Stimulated activated CD4-positive, alpha-beta T cell treated with anti-CD3 and anti-CD28 coated beads, Interleukin-12 subunit alpha, Interleukin-12 subunit beta, amount 100 ng/mL, for 48 hours (primary cell): ENCODE data around the gene SCCPDH.
"Not testable (repeated sequence)": the region's sequence is repeated elsewhere in the genome, so short reads cannot be mapped to it uniquely, and the experiment has no call there.

ENCODE experiments used
- DNase-seq, 3 donors: peaks; one replicate each; pipeline ENCODE4 v3.0.0-alpha.2; 2020; ENCODE audit warnings: low read depth in 2 of 3, low spot score in 1 of 3

The SCCPDH gene

DNA sequence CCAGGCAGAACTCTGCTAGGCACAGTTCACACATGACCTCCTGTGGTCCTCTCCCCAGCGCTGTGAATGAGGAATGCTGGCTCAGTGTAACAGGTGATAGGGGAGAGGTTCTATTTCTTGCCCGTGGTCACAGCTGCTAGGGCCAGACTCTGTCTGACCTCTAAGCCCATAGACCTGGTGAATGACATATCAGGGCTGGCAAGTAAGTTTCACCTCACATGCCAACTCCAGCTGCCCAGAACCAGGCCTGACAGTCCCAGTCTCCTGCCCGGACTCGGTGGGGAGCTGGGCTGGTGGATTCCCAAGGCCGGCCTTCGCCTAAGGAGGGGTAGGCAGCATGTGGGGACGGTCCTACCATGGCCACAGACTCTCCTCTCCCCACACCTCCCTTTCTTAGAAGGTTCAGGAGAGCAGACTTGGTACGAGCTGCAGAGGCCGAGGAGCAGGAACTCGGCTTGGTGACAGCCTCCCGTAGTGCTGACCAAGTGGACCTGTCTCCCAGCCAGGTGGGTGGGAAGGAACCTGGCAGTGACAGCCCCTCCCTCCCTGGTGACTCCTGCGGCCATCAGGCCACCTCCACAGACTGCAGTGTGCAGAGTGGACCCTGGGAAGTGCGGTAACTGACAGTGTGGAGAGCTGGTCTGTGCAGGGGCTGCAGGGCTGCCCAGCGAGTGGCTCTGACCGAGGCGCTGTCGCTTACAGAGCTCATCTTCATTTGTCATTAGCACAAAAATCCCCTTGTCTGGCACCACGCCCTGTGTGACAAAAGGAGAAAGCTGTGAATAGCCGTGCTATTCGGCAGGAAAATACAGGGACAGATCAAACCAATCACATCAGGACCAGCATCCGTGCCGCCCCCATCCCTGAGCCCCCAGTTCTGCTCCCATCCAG is 74.6 kb downstream of the SCCPDH start:
- DNase-seq = no peak

DNA sequence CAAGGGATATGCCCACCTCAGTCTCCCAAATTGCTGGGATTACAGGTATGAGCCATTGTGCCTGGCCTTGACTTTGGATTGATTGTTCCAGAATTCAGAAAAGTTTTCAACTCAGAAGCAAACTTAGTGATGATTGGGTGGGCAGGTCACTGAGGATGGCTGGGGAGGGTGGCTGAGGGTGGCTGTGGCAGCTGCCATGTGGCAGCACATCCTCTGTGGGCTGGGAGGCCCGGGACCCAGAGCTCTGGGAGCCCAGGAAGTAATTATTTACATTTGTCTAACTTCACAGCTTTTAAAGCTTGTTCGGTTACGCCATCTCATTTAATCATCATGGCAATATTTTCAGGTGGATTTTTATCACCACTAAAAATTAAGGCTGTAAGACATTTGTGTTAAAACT is 76.1 kb downstream of the SCCPDH start:
- no peak for DNase-seq

DNA sequence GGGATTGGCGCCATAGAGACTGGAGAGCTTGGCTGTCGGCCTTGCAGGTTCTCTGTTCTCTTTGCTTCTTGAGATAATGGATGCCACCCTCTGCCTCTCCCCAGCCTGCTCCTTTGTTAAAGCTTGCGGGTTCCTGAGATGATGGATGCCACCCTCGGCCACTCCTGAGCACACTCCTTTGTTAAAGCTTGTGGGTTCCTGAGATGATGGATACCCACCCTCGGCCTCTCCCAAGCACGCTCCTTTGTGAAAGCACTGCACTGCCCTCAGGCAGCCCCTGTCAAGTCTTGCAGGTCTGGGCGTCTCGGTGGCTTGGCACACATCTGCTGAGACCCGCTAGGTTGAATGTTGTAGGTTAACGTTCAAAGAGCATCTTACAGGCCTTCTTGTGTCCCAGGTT is 76.5 kb downstream of the SCCPDH start:
- no peak for DNase-seq

DNA sequence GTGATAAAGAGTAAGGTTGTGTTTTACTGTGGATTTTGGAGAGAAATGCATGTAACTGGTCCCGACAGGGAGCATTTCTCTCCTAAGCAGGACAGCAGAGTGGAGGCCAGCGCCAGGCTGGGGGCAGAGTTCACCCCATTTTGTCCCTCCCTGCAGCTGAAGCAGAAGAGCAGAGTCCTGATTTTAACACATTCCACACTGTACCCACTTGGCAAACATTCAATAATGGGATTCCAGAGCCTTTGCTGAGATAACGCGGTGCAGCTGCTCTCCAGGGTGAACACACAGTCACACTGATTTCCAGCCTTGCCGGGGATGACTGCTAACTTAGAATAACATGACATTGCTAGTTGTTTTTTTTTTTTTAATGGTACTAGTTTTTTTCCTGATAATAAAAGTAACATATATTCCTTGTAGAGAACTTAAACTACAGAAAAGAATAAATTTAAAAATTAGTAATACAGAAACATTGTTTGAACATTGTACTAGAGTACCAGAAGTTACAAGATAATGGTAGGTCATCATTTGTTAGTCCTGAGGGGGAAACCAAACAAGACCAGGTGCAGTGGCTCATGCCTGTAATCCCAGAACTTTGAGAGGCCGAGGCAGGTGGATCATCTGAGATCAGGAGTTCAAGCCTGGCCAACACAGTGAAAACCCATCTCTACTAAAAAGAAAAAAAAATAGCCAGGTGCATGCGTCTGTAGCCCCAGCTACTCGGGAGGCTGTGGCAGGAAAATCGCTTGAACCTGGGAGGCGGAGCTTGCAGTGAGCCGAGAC is 77.2 kb downstream of the SCCPDH start:
- no peak for DNase-seq

DNA sequence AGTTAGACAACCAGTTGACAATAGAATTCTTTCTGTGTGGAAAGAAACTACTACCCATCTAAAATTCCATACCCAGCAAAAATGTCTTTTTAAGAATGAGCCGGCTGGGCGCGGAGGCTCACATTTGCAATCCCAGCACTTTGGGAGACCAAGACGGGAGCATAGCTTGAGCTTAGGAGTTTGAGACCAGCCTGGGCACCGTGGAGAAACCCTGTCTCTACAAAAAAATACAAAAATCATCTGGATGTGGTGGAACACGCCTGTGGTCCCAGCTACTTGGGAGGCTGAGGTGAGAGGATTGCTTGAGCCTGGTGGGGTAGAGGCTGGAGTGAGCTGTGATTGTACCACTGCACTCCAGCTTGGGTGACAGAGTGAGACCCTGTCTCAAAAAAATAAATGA is 79.2 kb downstream of the SCCPDH start:
- no peak for DNase-seq

DNA sequence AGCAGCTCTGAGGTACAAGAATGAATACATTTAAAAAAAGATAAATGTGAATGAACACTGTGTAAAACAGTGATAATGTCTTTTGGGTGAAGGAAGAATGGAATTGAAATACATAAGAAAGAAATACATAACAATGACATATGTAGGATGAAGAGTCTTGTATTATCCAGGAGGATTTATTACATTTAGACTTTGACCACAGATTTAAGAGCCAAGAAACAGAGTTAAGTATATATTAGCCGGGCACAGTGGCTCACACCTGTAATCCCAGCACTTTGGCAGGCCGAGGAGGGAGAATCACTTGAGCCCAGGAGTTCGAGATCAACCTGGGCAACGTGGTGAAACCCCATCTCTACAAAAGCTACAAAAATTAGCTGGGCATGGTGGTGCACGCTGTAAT is 79.7 kb downstream of the SCCPDH start:
- no peak for DNase-seq

DNA sequence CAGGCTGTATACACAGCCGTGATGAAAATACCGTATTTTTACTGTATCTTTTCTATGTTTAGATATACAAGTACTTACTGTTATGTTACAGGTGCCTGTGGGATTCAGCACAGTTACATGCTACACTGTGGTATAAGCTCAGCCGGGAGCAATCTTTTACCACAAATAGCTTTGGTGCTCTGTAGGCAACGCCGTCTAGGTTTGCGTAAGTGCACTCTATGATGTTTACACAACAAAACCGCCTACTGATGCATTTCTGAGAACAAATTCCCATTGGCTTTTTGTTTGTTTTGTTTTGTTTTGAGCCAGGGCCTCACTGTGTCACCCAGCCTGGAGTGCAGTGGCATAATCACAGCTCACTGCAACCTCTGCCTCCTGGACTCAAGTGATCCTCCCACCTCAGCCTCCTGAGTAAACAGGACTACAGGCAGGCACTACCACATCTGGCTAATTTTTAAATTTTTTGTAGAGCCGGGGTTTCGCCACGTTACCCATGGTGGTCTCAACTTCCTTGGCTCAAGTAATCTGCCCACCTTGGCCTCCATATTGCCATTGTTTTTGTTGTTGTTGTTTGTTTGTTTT is 81.0 kb downstream of the SCCPDH start:
- no peak for DNase-seq

DNA sequence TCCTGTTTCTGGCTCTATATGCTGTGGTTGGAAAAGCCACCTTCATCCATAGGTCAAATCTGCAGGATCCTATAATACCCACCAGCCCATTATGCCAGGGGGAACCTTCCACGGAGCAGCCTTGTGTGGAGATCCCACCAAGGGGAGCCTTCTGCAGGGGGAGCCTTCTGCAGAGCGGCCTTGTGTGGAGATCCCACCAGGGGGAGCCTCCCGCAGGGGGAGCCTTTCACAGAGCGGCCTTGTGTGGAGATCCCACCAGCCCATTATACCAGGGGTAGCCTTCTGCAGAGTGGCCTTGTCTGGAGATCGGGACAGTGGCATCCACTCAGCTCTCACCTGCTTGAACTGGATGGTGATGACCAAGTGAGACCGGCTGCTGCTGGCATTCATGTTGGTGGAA is 85.3 kb downstream of the SCCPDH start:
- no peak for DNase-seq

DNA sequence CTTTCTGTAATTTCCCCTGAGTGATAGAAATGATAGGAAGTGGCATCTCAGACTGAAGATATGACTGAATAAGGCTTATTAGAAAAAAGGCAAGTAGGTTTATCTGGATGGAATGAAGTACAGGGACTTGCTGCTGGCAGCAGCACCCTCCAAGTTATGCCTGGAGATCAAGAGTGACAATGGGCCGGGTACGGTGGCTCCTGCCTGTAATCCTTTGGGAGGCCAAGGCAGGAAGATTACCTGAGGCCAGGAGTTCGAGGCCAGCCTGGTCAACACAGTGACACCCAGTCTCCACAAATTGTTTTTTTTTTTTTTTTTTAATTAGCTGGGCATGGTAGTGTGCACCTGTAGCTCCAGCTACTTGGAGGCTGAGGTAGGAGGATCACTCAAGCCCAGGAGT is 87.8 kb downstream of the SCCPDH start:
- DNase-seq = no peak

DNA sequence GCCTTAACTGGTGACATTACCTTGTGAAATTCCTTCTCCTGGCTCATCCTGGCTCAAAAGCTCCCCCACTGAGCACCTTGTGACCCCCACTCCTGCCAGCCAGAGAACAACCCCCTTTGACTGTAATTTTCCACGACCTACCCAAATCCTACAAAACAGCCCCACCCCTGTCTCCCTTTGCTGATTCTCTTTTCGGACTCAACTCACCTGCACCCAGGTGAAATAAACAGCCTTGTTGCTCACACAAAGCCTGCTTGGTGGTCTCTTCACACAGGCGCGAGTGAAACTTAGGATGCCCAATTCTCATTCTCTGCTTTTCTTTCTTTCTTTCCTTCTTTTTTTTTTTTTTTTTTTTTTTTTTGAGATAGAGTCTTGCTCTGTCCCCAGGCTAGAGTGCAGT is 89.1 kb downstream of the SCCPDH start:
- not testable (repeated sequence) for DNase-seq

DNA sequence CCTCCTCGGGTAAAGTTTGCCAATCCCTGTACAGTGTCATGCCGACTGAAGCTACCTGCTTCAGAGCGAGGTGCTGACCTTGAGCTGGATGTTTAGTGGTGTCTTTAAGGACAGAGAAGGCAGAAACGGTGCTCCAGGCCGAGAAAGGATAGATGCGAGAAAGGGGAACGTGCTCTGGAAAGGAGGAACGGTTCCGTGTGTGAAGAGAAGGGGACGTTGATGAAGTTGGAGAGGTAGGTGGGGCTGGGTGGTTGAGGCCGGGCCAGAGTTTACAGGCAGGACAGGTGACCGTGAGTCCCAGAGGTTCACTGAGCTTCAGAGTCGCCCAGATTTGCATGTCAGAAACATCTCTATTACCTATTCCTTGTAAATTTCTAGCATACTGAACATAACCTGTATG is 90.7 kb downstream of the SCCPDH start:
- no peak for DNase-seq

DNA sequence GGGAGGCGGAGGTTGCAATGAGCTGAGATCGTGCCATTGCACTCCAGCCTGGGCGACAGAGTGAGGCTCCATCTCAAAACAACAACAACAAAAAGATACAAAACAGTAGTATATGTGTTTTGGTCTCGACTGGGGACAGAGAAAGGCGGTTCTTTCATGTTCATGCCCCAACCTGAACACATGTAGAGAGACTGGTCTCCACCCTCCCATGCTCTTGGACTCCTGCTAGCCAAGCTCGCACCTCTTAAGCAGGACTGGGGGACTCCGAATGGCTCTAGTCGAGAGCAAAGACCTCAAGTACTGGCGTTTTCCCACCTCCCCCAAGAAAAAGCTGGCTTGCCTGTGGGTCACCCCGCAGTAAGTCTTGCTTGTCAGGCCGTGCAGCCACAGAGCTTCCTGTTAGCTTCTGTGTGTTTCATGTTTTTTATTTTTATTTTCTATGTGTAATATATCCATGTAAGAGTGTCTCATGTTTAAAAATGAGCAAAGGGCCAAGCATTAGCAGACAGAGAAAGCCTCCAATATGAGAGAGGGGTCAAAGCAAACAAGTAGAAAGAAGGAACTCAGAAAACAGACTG is 91.6 kb downstream of the SCCPDH start:
- no peak for DNase-seq
